HuH-7.5 (cell line): Measurements from ENCODE around the gene GKN1.
A peak's percentile ranks its signal among the peaks of the same experiment; 100 is the strongest.

Experiments
- DNase-seq: peaks from one replicate; pipeline ENCODE4 v3.0.0; 2011; ENCODE audit warnings: low spot score

The GKN1 gene

DNA sequence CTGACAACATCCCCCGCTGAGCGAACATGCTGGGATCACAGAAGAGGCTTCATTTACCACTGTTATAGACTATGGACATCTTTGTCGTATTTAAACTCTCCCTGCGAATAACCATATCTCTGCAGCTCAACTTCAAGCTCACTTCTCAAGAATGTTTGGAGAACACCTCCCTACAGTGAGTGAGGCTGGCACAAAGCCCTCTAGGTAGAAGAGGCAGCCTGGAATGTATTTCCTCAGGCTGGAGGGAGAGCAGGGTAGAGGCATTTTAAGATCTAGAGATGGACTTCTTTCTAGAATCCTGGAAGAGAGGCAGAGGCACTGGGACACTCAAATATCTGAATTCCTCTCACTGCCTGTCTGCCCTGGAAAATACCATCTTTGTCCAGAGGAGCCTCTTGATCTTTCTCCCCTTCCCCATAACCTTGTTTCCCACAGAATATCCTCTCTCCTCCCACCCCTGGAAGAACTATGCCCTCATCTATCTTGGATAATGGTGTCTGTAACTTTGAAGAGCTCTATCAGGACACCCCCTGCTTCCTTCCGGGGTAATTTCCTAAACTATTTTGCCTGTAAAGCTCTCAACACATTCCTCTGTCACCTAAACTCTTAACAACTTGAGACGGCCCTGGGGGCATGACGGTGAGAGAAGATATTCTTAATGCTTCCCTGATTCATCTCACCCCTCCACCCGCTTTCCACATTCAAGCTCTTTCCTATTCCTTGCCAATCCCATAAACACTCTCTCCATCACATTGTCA, 36.2 kb downstream of the GKN1 start:
- DNase-seq, result no peak

- DNase-seq, result no peak
These were observed 37.2 kb downstream of the GKN1 start for GRCh38 chr2:69011611-69012157.

- DNase-seq, result peak; percentile 28
These were observed 38.1 kb downstream of the GKN1 start for GRCh38 chr2:69012310-69013141.

- DNase-seq, result peak; percentile 41
These were observed 38.9 kb downstream of the GKN1 start, which contains the start of gene ANTXR1 for GRCh38 chr2:69013142-69013839. Gene ANTXR1, plus strand, starts transcription at chr2:69013179. Its CDS starts 321 bp downstream, at chr2:69013500.

DNA sequence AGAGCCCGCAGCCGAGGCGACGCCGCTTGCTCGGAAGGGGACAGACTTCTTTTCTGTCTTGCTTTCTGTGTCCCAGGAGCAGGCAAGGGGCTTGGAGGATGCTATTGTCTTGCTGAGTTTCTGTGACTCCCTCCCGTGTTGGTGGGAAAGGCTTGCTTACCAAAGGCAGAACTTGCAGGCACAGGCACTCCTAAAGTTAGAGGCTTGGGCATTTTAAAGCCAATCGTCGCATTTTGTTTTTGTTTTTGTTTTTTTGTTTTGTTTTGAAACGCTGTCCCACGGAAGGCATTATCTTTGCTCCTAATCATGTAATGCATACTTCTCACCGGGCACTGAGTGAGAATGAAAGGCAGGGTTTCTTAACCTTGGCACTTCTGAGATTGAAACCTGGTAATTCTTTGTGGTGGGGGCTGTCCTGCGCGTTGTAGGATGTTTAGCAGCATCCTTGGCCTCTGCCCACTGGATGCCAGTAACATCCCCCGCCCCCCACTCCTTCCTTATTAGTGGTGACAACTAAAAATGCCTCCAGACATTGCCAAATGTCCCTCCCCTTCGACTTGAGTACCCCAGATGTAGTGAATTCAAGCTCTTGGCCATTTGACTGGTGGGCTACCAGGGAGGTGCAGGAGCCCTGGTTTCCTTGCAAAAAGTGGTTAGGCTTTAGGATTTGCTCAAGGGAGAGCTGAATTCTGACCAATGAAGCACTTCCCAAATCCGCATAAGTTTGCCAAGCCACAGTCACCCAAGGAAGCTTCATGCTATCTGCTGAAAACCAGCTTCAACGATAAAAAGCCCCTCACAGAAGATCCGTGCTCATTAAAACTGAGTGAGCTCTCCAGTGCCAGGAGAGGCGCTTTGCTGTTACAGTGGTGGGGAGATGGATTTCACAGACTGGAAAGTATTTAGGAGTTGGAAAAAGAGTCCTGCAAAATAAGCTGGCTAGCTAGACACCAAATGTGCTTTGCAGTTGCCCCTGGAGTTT, 39.7 kb downstream of the GKN1 start:
- no peak for DNase-seq

DNA sequence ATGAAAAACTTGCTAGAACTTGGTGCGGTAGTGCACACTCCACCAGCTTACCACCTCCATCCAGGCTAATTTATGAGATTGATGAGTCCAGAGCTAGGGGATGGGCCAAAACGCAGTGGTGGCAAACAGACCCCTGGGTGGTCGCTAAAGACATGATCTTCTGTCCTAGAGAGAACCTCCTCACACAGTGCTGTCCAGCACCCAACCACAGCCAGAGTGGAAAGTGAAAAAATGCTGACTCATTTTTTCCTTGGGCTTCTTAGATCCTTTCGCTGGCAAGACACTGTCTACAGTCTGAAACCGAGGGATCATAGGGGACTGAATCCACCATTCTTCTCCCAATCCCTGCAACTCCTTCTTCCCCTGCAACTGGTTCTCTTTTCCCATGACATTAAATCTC, 42.6 kb downstream of the GKN1 start:
- DNase-seq, result no peak

DNA sequence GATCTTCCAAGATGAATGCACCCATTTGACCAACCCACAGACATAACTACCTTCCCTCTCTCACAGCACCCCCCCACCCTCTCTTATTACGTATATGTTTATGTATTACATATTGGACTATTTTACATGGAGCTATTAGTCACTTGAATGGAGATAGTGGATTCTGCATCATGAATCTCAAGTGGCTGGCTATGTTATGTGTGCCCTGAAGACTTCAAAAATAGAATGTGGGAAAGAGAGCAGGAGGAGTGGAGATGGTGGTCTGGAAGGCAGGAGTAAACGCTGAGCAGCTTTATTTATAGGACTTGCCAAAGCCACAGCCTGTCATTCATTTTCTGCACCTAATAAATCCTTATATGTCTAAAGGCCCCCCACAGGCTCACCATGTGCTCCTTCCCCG, 43.4 kb downstream of the GKN1 start:
- no peak for DNase-seq

- no peak for DNase-seq
These were observed 44.3 kb downstream of the GKN1 start for GRCh38 chr2:69018678-69019095.

DNA sequence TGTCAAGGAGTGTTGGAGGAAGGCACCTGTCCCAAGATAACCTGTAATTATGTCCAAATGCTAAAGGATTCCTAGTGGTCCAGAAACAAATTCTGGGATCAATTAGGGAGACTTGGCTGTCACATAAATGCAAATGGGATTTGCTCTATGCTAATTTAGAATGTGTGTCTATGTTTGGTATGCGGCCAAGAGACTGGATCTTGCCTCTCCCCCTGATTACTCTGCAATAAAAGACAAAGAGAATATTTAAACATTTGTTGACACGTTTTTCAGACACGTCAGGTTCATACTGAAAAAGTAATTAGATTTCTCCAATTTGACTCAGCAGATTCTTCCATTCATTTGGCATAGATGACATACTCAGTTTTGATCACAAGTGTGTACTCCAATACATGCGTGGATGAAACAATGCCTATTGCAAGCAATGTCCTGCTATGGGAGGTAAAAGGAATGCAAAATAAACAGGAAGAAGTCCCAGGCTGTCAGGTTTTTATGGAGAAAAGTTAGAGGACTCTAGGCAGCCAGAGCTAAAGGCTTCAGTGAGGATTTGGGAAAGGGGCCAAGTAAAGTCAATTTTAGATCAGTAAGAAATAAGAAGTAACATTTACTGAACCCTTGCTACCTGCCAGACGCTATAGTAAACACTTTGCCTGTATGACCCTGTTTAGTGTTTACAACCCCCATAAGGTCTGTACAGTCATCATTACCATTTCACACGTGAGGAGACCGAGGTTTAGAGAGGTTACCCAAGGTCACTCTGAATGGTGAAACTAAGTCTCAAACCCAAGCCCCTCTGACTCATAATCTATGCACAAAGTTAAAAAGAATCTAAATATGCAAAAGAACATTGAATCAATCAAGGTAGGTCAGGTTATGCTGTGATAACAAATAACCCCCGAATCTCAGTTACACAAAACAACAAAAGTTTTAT, 46.3 kb downstream of the GKN1 start:
- no peak for DNase-seq

DNA sequence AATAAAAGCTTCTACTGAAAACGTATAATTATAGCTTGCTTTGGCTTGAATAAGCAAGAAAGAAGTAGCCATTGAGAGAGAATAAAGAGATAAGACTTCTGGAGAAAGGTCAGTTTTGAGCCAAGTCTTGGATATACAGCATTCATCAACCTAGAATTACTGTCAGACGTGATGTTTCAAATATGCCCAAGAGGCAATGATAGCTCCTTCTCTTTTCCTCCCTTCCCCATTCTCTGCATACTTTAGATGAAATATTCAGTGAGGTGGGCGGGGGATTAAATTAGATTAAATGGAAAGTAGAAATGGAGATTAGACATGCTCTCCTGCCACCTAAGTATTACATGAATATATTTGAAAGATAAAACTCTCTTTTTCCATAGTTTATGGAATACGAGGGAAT, 47.3 kb downstream of the GKN1 start:
- no peak for DNase-seq

- no peak for DNase-seq
These were observed 48.1 kb downstream of the GKN1 start for GRCh38 chr2:69022548-69022947.

DNA sequence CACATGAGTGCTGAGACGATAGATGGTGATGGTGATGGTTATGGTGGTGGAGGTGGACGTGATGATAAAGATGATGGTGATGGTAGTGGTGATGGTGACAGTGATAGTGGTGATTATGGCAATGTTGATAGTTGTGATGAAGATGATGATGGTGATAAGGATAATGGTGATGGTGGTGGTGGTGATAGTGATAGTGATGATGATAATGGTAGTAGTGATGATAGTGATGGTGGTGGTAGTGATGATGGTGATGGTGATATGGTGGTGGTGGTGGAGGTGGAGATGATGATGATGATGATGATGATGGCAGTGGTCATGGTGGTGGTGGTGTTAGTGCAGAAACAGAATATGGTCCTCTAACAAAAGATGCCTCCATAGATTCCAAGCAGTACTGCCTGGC, 48.8 kb downstream of the GKN1 start:
- DNase-seq, result no peak

DNA sequence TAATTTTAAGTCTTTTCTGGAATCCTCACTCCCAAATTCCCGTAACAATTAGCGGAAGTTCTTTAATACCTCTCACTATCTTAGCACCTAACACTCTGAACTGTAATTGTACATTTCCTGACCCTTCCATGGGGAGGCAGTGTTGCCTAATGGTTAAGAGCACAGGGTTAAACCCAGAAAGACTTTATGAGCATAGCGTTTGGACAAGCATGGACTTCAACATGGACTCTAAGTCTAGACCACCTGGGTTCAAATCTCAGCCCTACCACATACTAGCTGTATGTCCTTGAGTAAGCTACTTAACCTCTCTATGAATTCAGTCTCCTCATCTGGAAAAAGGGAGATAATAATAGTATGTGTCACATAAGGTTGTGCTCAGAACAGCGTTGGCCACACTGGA, 51.6 kb downstream of the GKN1 start:
- peak; percentile 25 for DNase-seq

- no peak for DNase-seq
These were observed 52.4 kb downstream of the GKN1 start for GRCh38 chr2:69026691-69027459.
